Measurements from ENCODE around the gene OR11G2. TPM values are rescaled to one million over a fixed set of nuclear protein-coding genes. Genes with fewer than 3 reads are reported as not detected.

OR11G2 gene
- total and polyA plus RNA-seq, 2 donors (not counting 3 experiments of a cell fraction or from before 2014, with no cell fraction given), result not detected

- Histone ChIP-seq H2AFZ (ENCODE audit: low read depth, low read length) (no peak overlapping the region), H3K9me1 (replicated peaks; ENCODE audit: control insufficient read depth, extremely low read depth, insufficient read depth, low read length) (no peaks in the 10 kb centered on the region), H3K79me2 (ENCODE audit: control insufficient read depth, insufficient read depth, low read length) (no peaks in the 10 kb centered on the region), H3K4me1 (ENCODE audit: control insufficient read depth, extremely low read depth, insufficient read depth, low read length) (no peaks in the 10 kb centered on the region), H4K20me1 (replicated peaks; ENCODE audit: control insufficient read depth, extremely low read depth, insufficient read depth, low read length) (no peaks in the 10 kb centered on the region), H3K9me3 (replicated peaks; ENCODE audit: control insufficient read depth, insufficient read depth, low read length) (peaks cover 2% of the 10 kb centered on the region), H3K4me2 (ENCODE audit: insufficient read depth, low read length) (no peak overlapping the region), H3K36me3 (ENCODE audit: control insufficient read depth in 2 of 2, extremely low read depth in 1 of 2, insufficient read depth in 2 of 2, low read length in 2 of 2) (no peaks in the 10 kb centered on the region), H3K27me3 (ENCODE audit: control insufficient read depth in 2 of 2, insufficient read depth in 2 of 2, low read length in 2 of 2) (no peaks in the 10 kb centered on the region), H3K9ac (replicated peaks; ENCODE audit: extremely low read depth, insufficient read depth, low read length) (no peak overlapping the region), H3K27ac (ENCODE audit: insufficient read depth, low read depth, low read length) (no peak overlapping the region), H3K4me3 (replicated peaks in 1 of 3; ENCODE audit: insufficient read depth in 1 of 3, low read depth in 1 of 3, low read length in 3 of 3) (no peak overlapping the region)
- POLR2A ChIA-PET, result no interaction called here
- no peak for DNase-seq (ENCODE audit: low read depth, low spot score)
- TF ChIP-seq MAX (IDR thresholded peaks at IDR 0.05; ENCODE audit: insufficient read depth, insufficient read length) (no peak), POLR2A (IDR thresholded peaks at IDR 0.05; ENCODE audit: low read depth, low read length) (no peak), CTCF (IDR thresholded peaks at IDR 0.05; ENCODE audit: extremely low read depth in 1 of 2, insufficient read depth in 1 of 2, low read depth in 1 of 2, low read length in 2 of 2) (no peak), FOS (IDR thresholded peaks at IDR 0.05; ENCODE audit: borderline replicate concordance, insufficient read depth, low read length) (no peak), MYC (IDR thresholded peaks at IDR 0.05; ENCODE audit: low read depth, low read length) (no peak), JUN (IDR thresholded peaks at IDR 0.05; ENCODE audit: borderline replicate concordance, insufficient read depth, insufficient read length, low read depth) (no peak), GATA2 (IDR thresholded peaks at IDR 0.05; ENCODE audit: insufficient read depth, insufficient read length, low read depth, low read length) (no peak), EZH2 (IDR thresholded peaks at IDR 0.05; ENCODE audit: borderline replicate concordance, low read depth, low read length, severe bottlenecking) (no peak), POLR2AphosphoS5 (IDR thresholded peaks at IDR 0.05; ENCODE audit: insufficient read depth, low read depth, low read length) (no peak)
- CTCF ChIA-PET, result no interaction called here
- intact Hi-C loops (cut with micrococcal nuclease) (no loop called here), dilution Hi-C loops (cut with MboI; ENCODE audit: extremely low pct_ligation_motif_present, low sequenced_read_pairs) (no loop called here)
- no peak for FAIRE-seq
- no TSS peak for BruUV-seq (replicated peaks)
Measured at GRCh38 chr14:20143911-20144310, 46.8 kb upstream of the OR11G2 start.
